ENCODE measurements around the gene MSH3. TPM values are rescaled to one million over a fixed set of nuclear protein-coding genes. Genes with fewer than 3 reads are reported as not detected.
"Not testable (repeated sequence)": the region's sequence is repeated elsewhere in the genome, so short reads cannot be mapped to it uniquely, and the experiment has no call there.

The MSH3 gene
- total and polyA plus RNA-seq, 2 of the 8 experiments (the other 6 are each of a cell fraction or from before 2014, with no cell fraction given), result 3.6 to 22.6 TPM

DNA sequence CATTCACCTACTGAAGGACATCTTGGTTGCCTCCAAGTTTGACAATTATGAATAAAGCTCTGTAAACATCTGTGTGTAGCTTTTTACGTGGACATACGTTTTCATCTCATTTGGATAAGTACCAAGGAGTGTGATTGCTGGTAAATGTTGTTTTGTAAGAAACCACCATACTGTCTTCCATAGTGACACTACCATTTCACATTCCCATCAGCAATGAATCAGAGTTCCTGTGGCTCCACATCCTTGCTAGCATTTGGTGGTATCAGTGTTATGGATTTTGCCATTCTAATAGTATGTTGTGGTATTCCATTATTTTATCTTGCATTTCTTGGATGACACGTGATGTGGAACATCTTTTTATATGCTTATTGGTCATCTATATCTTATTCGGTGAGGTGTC, 227.3 kb downstream of the MSH3 start (continued):
- TF ChIP-seq SAP30 (IDR thresholded peaks at IDR 0.05; ENCODE audit: insufficient read depth, insufficient replicate concordance, low read length) (no peak), JUND (IDR thresholded peaks at IDR 0.05; ENCODE audit: low read length) (no peak), USF2 (IDR thresholded peaks at IDR 0.05; ENCODE audit: low read length) (no peak), KDM5A (IDR thresholded peaks at IDR 0.05; ENCODE audit: low read length) (no peak), SUZ12 (IDR thresholded peaks at IDR 0.05; ENCODE audit: low read length) (no peak)

GRCh38 chr5:80883390-80883789, 228.9 kb downstream of the MSH3 start:
- FAIRE-seq; H2BK12ac ChIP-seq (ENCODE audit: low read depth, low read length); H4K20me1 ChIP-seq (replicated peaks in 1 of 2; ENCODE audit: control insufficient read depth in 1 of 2, insufficient read depth in 2 of 2, low read length in 2 of 2); H3K4me3 ChIP-seq (ENCODE audit: extremely low read depth in 1 of 4, insufficient read depth in 2 of 4, low read depth in 3 of 4, low read length in 4 of 4); H3K18ac ChIP-seq (ENCODE audit: extremely low read depth, low read length); H3K14ac ChIP-seq (ENCODE audit: insufficient read length); DNase-seq (ENCODE audit: low read depth in 1 of 2, low spot score in 2 of 2); H2BK5ac ChIP-seq (ENCODE audit: low read depth, low read length); H3K79me1 ChIP-seq (ENCODE audit: low read depth, low read length); H2BK120ac ChIP-seq (replicated peaks; ENCODE audit: low read depth, low read length); H2BK20ac ChIP-seq (ENCODE audit: low read length); H3K23me2 ChIP-seq (ENCODE audit: low read depth, low read length); H3K79me2 ChIP-seq (ENCODE audit: control insufficient read depth in 1 of 2, insufficient read depth in 2 of 2, low read length in 2 of 2); POLR2A ChIA-PET (ENCODE audit: partially characterized antibody); H3K27me3 ChIP-seq (replicated peaks in 1 of 4; ENCODE audit: control insufficient read depth in 3 of 4, extremely low read depth in 1 of 4, insufficient read depth in 3 of 4, low read length in 3 of 4); H4K5ac ChIP-seq (ENCODE audit: insufficient read length, low read depth, low read length); H3K36me3 ChIP-seq (ENCODE audit: control insufficient read depth in 2 of 4, insufficient read depth in 4 of 4, low read length in 3 of 4); H3K4me1 ChIP-seq (replicated peaks in 1 of 4; ENCODE audit: control insufficient read depth in 3 of 4, insufficient read depth in 4 of 4, low read length in 3 of 4); H2AK5ac ChIP-seq (ENCODE audit: low read depth, low read length); H3K27ac ChIP-seq (ENCODE audit: low read depth, low read length); H3K56ac ChIP-seq (replicated peaks; ENCODE audit: insufficient read length, low read depth, low read length); H3K4me2 ChIP-seq (ENCODE audit: insufficient read depth in 1 of 2, low read depth in 2 of 2, low read length in 2 of 2); H2BK15ac ChIP-seq (ENCODE audit: low read length); H4K91ac ChIP-seq (replicated peaks; ENCODE audit: insufficient read length, low read length); H2AFZ ChIP-seq (ENCODE audit: low read length); H3K9ac ChIP-seq (replicated peaks in 1 of 4; ENCODE audit: extremely low read depth in 1 of 4, low read depth in 3 of 4, low read length in 3 of 4); H3K4ac ChIP-seq (replicated peaks; ENCODE audit: insufficient read length, low read depth, low read length); H3K9me3 ChIP-seq (ENCODE audit: insufficient read depth in 2 of 2, low read depth in 1 of 2, low read length in 1 of 2); H3K23ac ChIP-seq (ENCODE audit: insufficient read length); H4K8ac ChIP-seq (ENCODE audit: extremely low read depth, insufficient read depth, low read length): not testable (repeated sequence)
- CTCF ChIA-PET (ENCODE audit: partially characterized antibody), result interaction anchor here (1.3 kb wide), 1 partner anchor 10 kb away, joined by 3 read pairs; no protein-coding TSS in a partner anchor
- WGBS, 2 experiments (ENCODE audit: extremely low coverage in 1 of 2, insufficient coverage in 1 of 2, insufficient read length in 1 of 2, insufficient replicate concordance in 2 of 2, low coverage in 1 of 2, low lambda C conversion rate in 2 of 2, missing lambda C conversion rate in 1 of 2), result 93% methylated on average over 3 of the region's 3 CpGs; no CpG with 5 or more reads in 1 of the 2 experiments

All from H1 (cell line).